HG03103 (cell line): ENCODE measurements around the gene B3GAT1.
A peak's percentile ranks its signal among the peaks of the same experiment; 100 is the strongest.

Experiments used
- ATAC-seq: cut with Tn5 transposase; IDR thresholded peaks from one replicate; pipeline ENCODE4 v1.9.1; 2021; ENCODE audit warnings: low read depth; ENCODE audit not compliant: unreplicated experiment

The B3GAT1 gene

GRCh38 chr11:134340354-134340964 is 71.6 kb downstream of the B3GAT1 start:
- ATAC-seq: no peak

GRCh38 chr11:134339756-134340155 is 72.3 kb downstream of the B3GAT1 start:
- ATAC-seq: no peak

- no peak for ATAC-seq
These were observed 73.4 kb downstream of the B3GAT1 start for GRCh38 chr11:134338654-134339053.

GRCh38 chr11:134338068-134338467 is 74.0 kb downstream of the B3GAT1 start:
- no peak for ATAC-seq

GRCh38 chr11:134337051-134337450 is 75.0 kb downstream of the B3GAT1 start:
- ATAC-seq: no peak

- ATAC-seq: no peak
These were observed 77.1 kb downstream of the B3GAT1 start for GRCh38 chr11:134334796-134335571.

GRCh38 chr11:134333946-134334345 is 78.1 kb downstream of the B3GAT1 start:
- ATAC-seq: no peak

- no peak for ATAC-seq
These were observed 78.7 kb downstream of the B3GAT1 start for GRCh38 chr11:134333312-134333711.

GRCh38 chr11:134332782-134333181 is 79.3 kb downstream of the B3GAT1 start:
- no peak for ATAC-seq

GRCh38 chr11:134332189-134332631 is 79.8 kb downstream of the B3GAT1 start:
- no peak for ATAC-seq

GRCh38 chr11:134331354-134332188 is 80.5 kb downstream of the B3GAT1 start, which contains the start of gene GLB1L2:
GLB1L2 (plus strand) TSS chr11:134331988; CDS start chr11:134332062, 74 bp downstream.
- peak; percentile 90 for ATAC-seq

GRCh38 chr11:134330611-134331353 is 81.3 kb downstream of the B3GAT1 start:
- ATAC-seq: no peak
